GM10248 (cell line): ENCODE data around the gene TAF1L.
A peak's percentile ranks its signal among the peaks of the same experiment; 100 is the strongest.

Experiments used
- CTCF ChIA-PET: fragments of 300-600 bp; sonication (Branson Sonifier 250); formaldehyde crosslinking; extraction: SDS; loops from one replicate; lab custom pipeline; 2021; ENCODE audit warnings: antibody characterized with exemption; lab: Yijun Ruan, JAX
- POLR2A ChIA-PET: fragments of 350-650 bp; sonication (Branson Sonifier 250); formaldehyde crosslinking; extraction: SDS; loops from one replicate; lab custom pipeline; 2020; ENCODE audit warnings: antibody characterized with exemption; lab: Yijun Ruan, JAX
- DNase-seq: peaks from one replicate; pipeline ENCODE4 v3.0.0; 2012; ENCODE audit errors: extremely low spot score
- CTCF ChIP-seq: IDR thresholded peaks from 2 replicates; pipeline ENCODE4 v1.5.1; 2012; ENCODE audit warnings: mild to moderate bottlenecking, low read depth; ENCODE audit errors: extremely low read depth, missing control alignments, control extremely low read depth

TAF1L gene

GRCh38 chr9:32596096-32596865 is 39.2 kb downstream of the TAF1L start:
- no peak for DNase-seq
- CTCF ChIA-PET, result interaction anchor here (0.7 to 1.0 kb wide), 3 partner anchors 15 to 217 kb away, joined by 3 to 5 read pairs (median 3); no protein-coding TSS in a partner anchor
- POLR2A ChIA-PET, result interaction anchor here (0.7 kb wide), 1 partner anchor 257 kb away, joined by 3 read pairs; no protein-coding TSS in a partner anchor
- no peak for TF ChIP-seq CTCF

GRCh38 chr9:32590898-32591297 is 44.6 kb downstream of the TAF1L start:
- DNase-seq, result no peak
- CTCF ChIA-PET, result interaction anchor here (0.9 to 20.3 kb wide), 6 partner anchors 11 to 381 kb away, joined by 3 to 872 read pairs (median 22); no protein-coding TSS in a partner anchor
- POLR2A ChIA-PET, result no interaction called here
- TF ChIP-seq CTCF, result no peak

GRCh38 chr9:32590476-32590875 is 45.0 kb downstream of the TAF1L start:
- DNase-seq, result no peak
- TF ChIP-seq CTCF, result no peak
- ChIA-PET CTCF (interaction anchor here (1.5 to 20.3 kb wide), 7 partner anchors 11 to 379 kb away, joined by 4 to 872 read pairs (median 7); no protein-coding TSS in a partner anchor), POLR2A (no interaction called here)

- CTCF ChIA-PET, result interaction anchor here (1.0 to 20.3 kb wide), 18 partner anchors 10 to 637 kb away, joined by 3 to 872 read pairs (median 4); partner anchors contain the start of gene ACO1
- POLR2A ChIA-PET, result no interaction called here
- TF ChIP-seq CTCF, result peak; percentile 39
- DNase-seq, result peak; percentile 38
Measured at GRCh38 chr9:32589083-32589723, 46.3 kb downstream of the TAF1L start.

GRCh38 chr9:32587901-32588300 is 47.6 kb downstream of the TAF1L start:
- TF ChIP-seq CTCF, result no peak
- CTCF ChIA-PET, result interaction anchor here (1.0 to 20.3 kb wide), 9 partner anchors 8 to 388 kb away, joined by 3 to 872 read pairs (median 7); partner anchors contain the start of gene ACO1
- DNase-seq, result no peak
- POLR2A ChIA-PET, result no interaction called here

GRCh38 chr9:32584784-32585183 is 50.7 kb downstream of the TAF1L start:
- CTCF ChIA-PET, result interaction anchor here (1.2 to 20.3 kb wide), 4 partner anchors 14 to 387 kb away, joined by 3 to 872 read pairs (median 88); no protein-coding TSS in a partner anchor
- POLR2A ChIA-PET, result no interaction called here
- DNase-seq, result no peak
- TF ChIP-seq CTCF, result no peak
